GM10248 (cell line): ENCODE results near the gene SEC24B.

Experiments
- CTCF ChIA-PET: fragments of 300-600 bp; sonication (Branson Sonifier 250); formaldehyde crosslinking; extraction: SDS; loops from one replicate; lab custom pipeline; 2021; ENCODE audit warnings: antibody characterized with exemption; lab: Yijun Ruan, JAX
- POLR2A ChIA-PET: fragments of 350-650 bp; sonication (Branson Sonifier 250); formaldehyde crosslinking; extraction: SDS; loops from one replicate; lab custom pipeline; 2020; ENCODE audit warnings: antibody characterized with exemption; lab: Yijun Ruan, JAX
- DNase-seq: peaks from one replicate; pipeline ENCODE4 v3.0.0; 2012; ENCODE audit errors: extremely low spot score
- CTCF ChIP-seq: IDR thresholded peaks from 2 replicates; pipeline ENCODE4 v1.5.1; 2012; ENCODE audit warnings: mild to moderate bottlenecking, low read depth; ENCODE audit errors: extremely low read depth, missing control alignments, control extremely low read depth

The SEC24B gene

GRCh38 chr4:109559625-109559982 lies 126.0 kb downstream of the SEC24B start:
- no peak for TF ChIP-seq CTCF
- no peak for DNase-seq
- CTCF ChIA-PET: interaction anchor here (1.1 to 1.6 kb wide), 2 partner anchors 81 to 129 kb away, joined by 3 to 4 read pairs; no protein-coding TSS in a partner anchor
- POLR2A ChIA-PET: interaction anchor here (0.6 kb wide), 1 partner anchor 18 kb away, joined by 3 read pairs; no protein-coding TSS in a partner anchor

GRCh38 chr4:109559983-109560686 lies 126.5 kb downstream of the SEC24B start, which contains the start of gene MCUB:
Gene MCUB, plus strand, starts transcription at chr4:109560246. Its CDS starts 92 bp downstream, at chr4:109560338.
- ChIA-PET POLR2A (interaction anchor here (0.6 to 0.7 kb wide), 3 partner anchors 18 to 124 kb away, joined by 3 to 4 read pairs (median 3); no protein-coding TSS in a partner anchor), CTCF (interaction anchor here (1.1 to 1.6 kb wide), 3 partner anchors 13 to 129 kb away, joined by 3 to 4 read pairs (median 3); no protein-coding TSS in a partner anchor)
- no peak for TF ChIP-seq CTCF
- peak; percentile 91 for DNase-seq

GRCh38 chr4:109560687-109561461 lies 127.3 kb downstream of the SEC24B start:
- CTCF ChIA-PET: interaction anchor here (0.8 to 1.6 kb wide), 6 partner anchors 10 to 130 kb away, joined by 3 to 4 read pairs (median 3); partner anchors contain the start of gene SEC24B

GRCh38 chr4:109562457-109563239 lies 129.0 kb downstream of the SEC24B start:
- POLR2A ChIA-PET: no interaction called here
- no peak for TF ChIP-seq CTCF
- no peak for DNase-seq
- CTCF ChIA-PET: interaction anchor here (0.7 to 2.5 kb wide), 5 partner anchors 9 to 34 kb away, joined by 3 to 11 read pairs (median 3); no protein-coding TSS in a partner anchor

More at GRCh38 chr4:109560687-109561461, 127.3 kb downstream of the SEC24B start:
- POLR2A ChIA-PET: interaction anchor here (0.7 kb wide), 1 partner anchor 125 kb away, joined by 3 read pairs; no protein-coding TSS in a partner anchor
- TF ChIP-seq CTCF: no peak
- DNase-seq: peak; percentile 82

GRCh38 chr4:109571494-109571893 lies 137.9 kb downstream of the SEC24B start:
- ChIA-PET POLR2A (no interaction called here), CTCF (interaction anchor here (0.8 to 3.5 kb wide), 8 partner anchors 8 to 131 kb away, joined by 3 to 11 read pairs (median 3); no protein-coding TSS in a partner anchor)
- DNase-seq: no peak
- TF ChIP-seq CTCF: no peak

- ChIA-PET POLR2A (no interaction called here), CTCF (interaction anchor here (0.7 to 3.5 kb wide), 11 partner anchors 9 to 139 kb away, joined by 3 to 11 read pairs (median 3); no protein-coding TSS in a partner anchor)
- no peak for TF ChIP-seq CTCF
- no peak for DNase-seq
Observed at GRCh38 chr4:109572154-109572553, 138.5 kb downstream of the SEC24B start.
